NCI-H510A (cell line): ENCODE measurements around the gene EVC2.

Experiments
- DNase-seq: peaks from one replicate; lab custom pipeline; 2025; lab: John Stamatoyannopoulos, UW

EVC2 gene

GRCh38 chr4:5683566-5683965 lies 24.8 kb downstream of the EVC2 start:
- no peak for DNase-seq

GRCh38 chr4:5678977-5679376 lies 29.4 kb downstream of the EVC2 start:
- no peak for DNase-seq

- no peak for DNase-seq
Measured at GRCh38 chr4:5676763-5677162, 31.6 kb downstream of the EVC2 start.

- no peak for DNase-seq
Measured at GRCh38 chr4:5666741-5667140, 41.6 kb downstream of the EVC2 start.

- no peak for DNase-seq
Measured at GRCh38 chr4:5664778-5665177, 43.6 kb downstream of the EVC2 start.

GRCh38 chr4:5662555-5662954 lies 45.8 kb downstream of the EVC2 start:
- no peak for DNase-seq

- no peak for DNase-seq
Measured at GRCh38 chr4:5661237-5661636, 47.1 kb downstream of the EVC2 start.

GRCh38 chr4:5660185-5660584 lies 48.2 kb downstream of the EVC2 start:
- DNase-seq = no peak

- no peak for DNase-seq
Measured at GRCh38 chr4:5658974-5659373, 49.4 kb downstream of the EVC2 start.

- DNase-seq = no peak
Measured at GRCh38 chr4:5656415-5656814, 51.9 kb downstream of the EVC2 start.

GRCh38 chr4:5654791-5655190 lies 53.6 kb downstream of the EVC2 start:
- DNase-seq = no peak

- DNase-seq = no peak
Measured at GRCh38 chr4:5651089-5651488, 57.3 kb downstream of the EVC2 start.

GRCh38 chr4:5650040-5650439 lies 58.3 kb downstream of the EVC2 start:
- no peak for DNase-seq

- DNase-seq = no peak
Measured at GRCh38 chr4:5647351-5647750, 61.0 kb downstream of the EVC2 start.

- no peak for DNase-seq
Measured at GRCh38 chr4:5640096-5640495, 68.3 kb downstream of the EVC2 start.

- DNase-seq = no peak
Measured at GRCh38 chr4:5639556-5639955, 68.8 kb downstream of the EVC2 start.

- no peak for DNase-seq
Measured at GRCh38 chr4:5638976-5639375, 69.4 kb downstream of the EVC2 start.

GRCh38 chr4:5638316-5638715 lies 70.0 kb downstream of the EVC2 start:
- DNase-seq = no peak

GRCh38 chr4:5636766-5637670 lies 71.3 kb downstream of the EVC2 start:
- no peak for DNase-seq

- no peak for DNase-seq
Measured at GRCh38 chr4:5635826-5636195, 72.5 kb downstream of the EVC2 start.

GRCh38 chr4:5632571-5632970 lies 75.8 kb downstream of the EVC2 start:
- no peak for DNase-seq

GRCh38 chr4:5632066-5632440 lies 76.3 kb downstream of the EVC2 start:
- no peak for DNase-seq

GRCh38 chr4:5631352-5632065 lies 76.8 kb downstream of the EVC2 start:
- DNase-seq = no peak

- DNase-seq = no peak
Measured at GRCh38 chr4:5630762-5631161, 77.6 kb downstream of the EVC2 start.
